GM12875 (cell line): ENCODE results near the gene MYO18B.

ENCODE experiments used
- H3K4me3 ChIP-seq: one replicate; pipeline ENCODE4 v1.5.1; 2011; ENCODE audit warnings: low read depth, low read length, control low read depth
- TF ChIP-seq, protein P1 (sequence below): IDR thresholded peaks from 2 replicates; pipeline ENCODE4 v1.5.1; 2011; ENCODE audit warnings: low read depth, mild to moderate bottlenecking, control low read depth, inconsistent platforms, low read length, moderate library complexity, borderline replicate concordance; ENCODE audit not compliant: insufficient read depth

Gene MYO18B

DNA sequence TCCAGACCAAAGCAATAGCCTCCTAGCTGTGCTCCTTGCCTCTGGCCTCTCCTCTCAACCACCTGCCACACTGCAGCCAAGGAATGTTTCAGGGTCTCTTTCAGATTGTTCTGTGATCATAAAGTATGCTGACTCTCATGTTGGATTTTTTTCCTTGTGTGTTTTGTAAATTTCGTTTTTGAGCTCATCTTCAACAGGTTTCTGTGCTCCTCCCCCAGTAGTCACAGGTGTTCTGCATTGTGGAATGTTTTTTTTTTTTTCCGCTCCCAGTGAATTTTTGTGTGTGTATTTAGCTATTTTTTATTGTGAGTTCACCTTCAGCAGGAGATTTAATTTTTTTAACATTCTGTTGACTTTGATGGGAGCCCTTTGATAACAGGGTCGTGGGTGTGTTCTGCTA lies 153.7 kb downstream of the MYO18B start:
- no peak overlapping the region for H3K4me3 ChIP-seq
- TF ChIP-seq, protein P1, sequence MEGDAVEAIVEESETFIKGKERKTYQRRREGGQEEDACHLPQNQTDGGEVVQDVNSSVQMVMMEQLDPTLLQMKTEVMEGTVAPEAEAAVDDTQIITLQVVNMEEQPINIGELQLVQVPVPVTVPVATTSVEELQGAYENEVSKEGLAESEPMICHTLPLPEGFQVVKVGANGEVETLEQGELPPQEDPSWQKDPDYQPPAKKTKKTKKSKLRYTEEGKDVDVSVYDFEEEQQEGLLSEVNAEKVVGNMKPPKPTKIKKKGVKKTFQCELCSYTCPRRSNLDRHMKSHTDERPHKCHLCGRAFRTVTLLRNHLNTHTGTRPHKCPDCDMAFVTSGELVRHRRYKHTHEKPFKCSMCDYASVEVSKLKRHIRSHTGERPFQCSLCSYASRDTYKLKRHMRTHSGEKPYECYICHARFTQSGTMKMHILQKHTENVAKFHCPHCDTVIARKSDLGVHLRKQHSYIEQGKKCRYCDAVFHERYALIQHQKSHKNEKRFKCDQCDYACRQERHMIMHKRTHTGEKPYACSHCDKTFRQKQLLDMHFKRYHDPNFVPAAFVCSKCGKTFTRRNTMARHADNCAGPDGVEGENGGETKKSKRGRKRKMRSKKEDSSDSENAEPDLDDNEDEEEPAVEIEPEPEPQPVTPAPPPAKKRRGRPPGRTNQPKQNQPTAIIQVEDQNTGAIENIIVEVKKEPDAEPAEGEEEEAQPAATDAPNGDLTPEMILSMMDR = no peak

DNA sequence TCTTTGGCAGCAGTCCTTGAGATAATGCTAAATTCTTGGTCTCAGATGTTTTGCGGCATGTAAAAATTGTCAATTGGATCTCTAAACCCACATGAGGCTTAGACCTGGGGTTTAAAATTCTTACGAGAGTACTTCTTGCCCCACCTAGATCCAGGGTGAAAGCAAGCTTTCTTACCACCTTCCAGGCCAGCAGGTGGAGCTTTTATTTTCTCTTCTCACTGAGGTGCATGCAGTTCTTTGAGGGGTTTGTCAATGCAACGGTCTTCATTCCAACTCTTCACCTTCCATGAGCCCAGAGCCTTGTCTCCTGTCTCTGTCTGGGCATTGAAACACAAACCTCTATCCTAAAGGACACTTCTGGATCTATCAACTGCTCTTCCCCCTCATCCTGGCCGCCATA lies 154.1 kb downstream of the MYO18B start:
- no peak overlapping the region for H3K4me3 ChIP-seq
- TF ChIP-seq, protein P1 = peak; percentile 25; the same call in 1 of the 2 replicates

DNA sequence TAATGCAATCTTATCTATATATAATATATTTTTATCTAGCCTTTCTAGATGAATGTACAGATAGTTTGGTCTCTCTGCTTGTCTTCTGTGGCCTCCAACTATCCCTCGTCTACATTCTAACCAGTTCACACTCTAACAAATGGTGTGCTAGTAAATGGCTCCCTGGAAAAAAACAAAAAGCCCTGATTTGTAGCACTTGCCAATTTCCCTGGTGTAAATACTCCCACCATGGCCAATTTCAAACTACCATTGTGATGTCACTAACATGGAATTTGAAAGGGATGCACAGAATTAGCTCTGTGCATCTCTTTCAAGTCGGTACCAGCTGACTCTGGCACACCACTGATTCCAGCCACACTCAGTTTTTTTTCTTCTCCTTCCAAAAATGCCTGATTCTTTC lies 154.6 kb downstream of the MYO18B start:
- H3K4me3 ChIP-seq = no peak overlapping the region
- TF ChIP-seq, protein P1 = no peak

DNA sequence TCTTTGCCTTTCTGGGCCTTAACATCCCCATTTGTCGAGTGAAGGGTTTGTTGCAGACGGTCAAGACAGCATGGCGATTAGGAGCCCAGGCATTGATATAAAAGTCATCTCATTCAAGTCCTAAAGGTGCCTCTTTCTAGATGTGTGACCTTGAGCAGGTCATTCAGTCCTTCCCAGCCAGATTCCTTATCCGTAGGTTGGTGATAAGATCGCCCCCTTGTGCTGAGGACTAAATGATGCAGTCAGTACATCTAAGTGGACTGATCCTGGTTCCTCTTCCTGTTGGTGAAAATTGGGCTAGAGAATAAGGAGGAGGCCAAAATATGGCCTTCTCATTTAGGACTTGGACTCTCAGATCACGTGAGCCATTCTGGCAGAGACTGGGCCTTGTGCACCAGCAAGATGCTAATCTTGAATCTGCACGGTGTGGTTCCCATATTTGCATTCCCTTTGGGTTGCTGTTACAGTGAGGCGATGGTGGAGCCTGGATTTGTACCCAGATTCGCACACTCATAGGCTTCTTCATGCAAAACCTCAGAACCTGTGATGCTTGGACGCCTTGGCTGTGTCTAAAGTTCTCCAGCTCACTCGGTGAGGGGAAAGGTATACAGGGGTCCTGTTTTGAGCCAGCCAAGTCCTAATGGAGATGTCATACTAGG lies 156.8 kb downstream of the MYO18B start:
- TF ChIP-seq, protein P1 = peak; percentile 37; the same call in 1 of the 2 replicates
- H3K4me3 ChIP-seq = no peak overlapping the region

DNA sequence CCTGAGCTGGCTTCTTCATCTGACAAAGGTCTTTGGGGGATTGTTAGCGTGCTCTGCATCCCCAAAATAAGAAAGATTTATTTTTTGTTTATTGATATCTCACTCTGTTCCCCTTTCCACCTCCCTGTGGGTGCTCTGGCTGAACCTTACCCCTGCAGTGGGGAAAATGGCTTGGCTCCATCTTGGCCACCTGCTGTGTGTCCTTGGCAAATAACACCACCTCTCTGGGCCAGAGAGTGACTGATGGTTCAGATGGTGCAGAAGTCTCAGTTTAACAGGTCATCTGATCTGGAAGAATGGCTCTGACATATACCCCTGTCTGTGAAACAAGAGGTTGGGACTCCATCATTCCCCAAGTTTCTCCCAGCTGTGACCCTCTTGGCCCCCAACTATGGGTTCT lies 157.6 kb downstream of the MYO18B start:
- no peak overlapping the region for H3K4me3 ChIP-seq
- TF ChIP-seq, protein P1 = no peak

DNA sequence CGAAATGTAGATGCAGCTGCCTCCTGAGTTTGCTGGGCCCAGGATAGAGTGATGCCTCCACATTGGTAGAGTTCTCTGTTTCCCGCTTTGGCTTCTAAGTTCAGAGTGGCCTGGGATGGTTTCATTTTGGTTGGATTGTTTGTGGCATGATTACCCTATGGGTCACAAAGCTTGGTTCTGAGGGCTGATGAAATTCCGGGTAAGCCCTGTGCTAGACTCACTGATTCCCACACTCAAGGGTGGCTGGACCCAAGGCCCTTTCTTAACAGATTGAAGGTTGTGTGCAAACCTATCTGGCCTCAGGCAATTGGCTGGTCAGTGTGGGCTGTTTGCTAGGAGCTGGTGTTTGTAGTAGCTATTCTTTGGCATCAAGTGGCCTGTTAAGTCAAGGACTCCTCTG lies 158.4 kb downstream of the MYO18B start:
- TF ChIP-seq, protein P1 = no peak
- no peak overlapping the region for H3K4me3 ChIP-seq

DNA sequence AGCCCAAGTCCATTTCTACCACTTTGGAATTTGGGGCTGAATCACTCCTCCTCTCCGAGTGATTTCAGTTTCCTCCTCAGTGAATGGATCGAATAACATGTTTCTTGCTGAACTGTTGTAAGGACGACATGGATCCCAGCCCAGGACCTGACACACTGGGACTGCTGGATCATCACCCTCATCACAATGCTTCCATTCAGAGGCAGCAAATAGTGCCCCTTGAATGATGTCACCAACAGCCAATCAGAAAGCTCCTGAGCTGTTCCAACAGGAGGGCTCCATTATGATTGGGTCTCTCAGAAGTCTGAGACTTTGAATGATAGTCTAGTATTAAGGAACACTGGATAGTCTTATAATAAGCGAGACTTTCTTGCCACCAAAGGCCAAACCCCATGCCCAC lies 158.9 kb downstream of the MYO18B start:
- H3K4me3 ChIP-seq = no peak overlapping the region
- TF ChIP-seq, protein P1 = no peak
